Measurements from ENCODE around the gene PDPK1. TPM values are rescaled to one million over a fixed set of nuclear protein-coding genes. Genes with fewer than 3 reads are reported as not detected.
A peak's percentile ranks its signal among the peaks of the same experiment; 100 is the strongest.
"Not testable (repeated sequence)": the region's sequence is repeated elsewhere in the genome, so short reads cannot be mapped to it uniquely, and the experiment has no call there.

Gene PDPK1
- total RNA-seq, 3 donors from 2014 or later (not counting 1 experiment from before 2014, with no cell fraction given): 63.1 to 80.7 (median 73.5) TPM

DNA sequence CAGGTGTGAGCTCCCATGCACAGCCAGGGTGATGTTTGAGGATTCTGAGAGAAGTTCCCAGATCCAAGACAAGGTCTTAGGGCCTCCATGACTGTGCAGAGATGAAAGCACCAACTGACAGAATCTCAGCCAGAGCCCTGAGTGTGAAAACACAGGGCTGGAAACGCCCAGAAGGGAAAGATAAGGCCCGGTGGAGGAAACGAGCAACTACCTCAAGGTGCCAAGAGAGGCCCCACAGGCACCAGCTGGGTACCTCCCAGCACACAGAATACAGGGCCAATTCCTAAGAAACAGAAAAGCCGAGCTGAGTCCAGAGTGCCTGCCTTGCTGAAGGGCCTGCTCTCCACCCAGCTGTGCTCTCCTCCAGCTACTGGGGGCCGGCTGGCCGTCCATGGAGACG is 94.5 kb downstream of the PDPK1 start:
- H3K9me3 Mint-ChIP-seq; H3K27me3 ChIP-seq (ENCODE audit: control insufficient read depth, insufficient read depth, low read length); H3K4me1 ChIP-seq (ENCODE audit: control insufficient read depth, insufficient read depth, low read length); ATAC-seq; DNase-seq; H3K4me3 Mint-ChIP-seq; H3K27ac ChIP-seq (ENCODE audit: low read length); H3K27me3 Mint-ChIP-seq (ENCODE audit: low read depth in 2 of 2); H3K4me1 Mint-ChIP-seq; intact Hi-C loops (cut with micrococcal nuclease); H3K36me3 ChIP-seq (ENCODE audit: control insufficient read depth, insufficient read depth, low read length); H3K27ac Mint-ChIP-seq; H3K36me3 Mint-ChIP-seq; H3K4me3 ChIP-seq (ENCODE audit: low read length); H3K9me3 ChIP-seq (ENCODE audit: control insufficient read depth, insufficient read depth, low read length): not testable (repeated sequence)
- no CpG with 5 or more reads among the region's 7 CpGs for WGBS (ENCODE audit: insufficient coverage)

- peak; percentile 91 to 97 (median 94) for ATAC-seq
- H3K27ac ChIP-seq (ENCODE audit: low read length); H3K27me3 ChIP-seq (ENCODE audit: control insufficient read depth, insufficient read depth, low read length); intact Hi-C loops (cut with micrococcal nuclease); H3K4me1 Mint-ChIP-seq; H3K4me3 Mint-ChIP-seq; H3K36me3 ChIP-seq (ENCODE audit: control insufficient read depth, insufficient read depth, low read length); H3K4me3 ChIP-seq (ENCODE audit: low read length); DNase-seq; H3K27me3 Mint-ChIP-seq (ENCODE audit: low read depth in 2 of 2); H3K27ac Mint-ChIP-seq; H3K4me1 ChIP-seq (ENCODE audit: control insufficient read depth, insufficient read depth, low read length); H3K9me3 ChIP-seq (ENCODE audit: control insufficient read depth, insufficient read depth, low read length); H3K9me3 Mint-ChIP-seq; H3K36me3 Mint-ChIP-seq: not testable (repeated sequence)
- no CpG with 5 or more reads among the region's 12 CpGs for WGBS (ENCODE audit: insufficient coverage)
Measured at GRCh38 chr16:2639071-2639721, 101.4 kb downstream of the PDPK1 start.

- H3K9me3 Mint-ChIP-seq; H3K4me1 Mint-ChIP-seq; intact Hi-C loops (cut with micrococcal nuclease); H3K27me3 Mint-ChIP-seq (ENCODE audit: low read depth in 2 of 2); H3K36me3 ChIP-seq (ENCODE audit: control insufficient read depth, insufficient read depth, low read length); H3K27me3 ChIP-seq (ENCODE audit: control insufficient read depth, insufficient read depth, low read length); H3K4me1 ChIP-seq (ENCODE audit: control insufficient read depth, insufficient read depth, low read length); H3K27ac ChIP-seq (ENCODE audit: low read length); H3K9me3 ChIP-seq (ENCODE audit: control insufficient read depth, insufficient read depth, low read length); H3K4me3 Mint-ChIP-seq; DNase-seq; H3K36me3 Mint-ChIP-seq; H3K4me3 ChIP-seq (ENCODE audit: low read length); H3K27ac Mint-ChIP-seq: not testable (repeated sequence)
- peak in 2 of 3 donors; percentile 14 to 67 for ATAC-seq
- WGBS (ENCODE audit: insufficient coverage): no CpG with 5 or more reads among the region's 9 CpGs
Measured at GRCh38 chr16:2639722-2640072, 101.9 kb downstream of the PDPK1 start.

DNA sequence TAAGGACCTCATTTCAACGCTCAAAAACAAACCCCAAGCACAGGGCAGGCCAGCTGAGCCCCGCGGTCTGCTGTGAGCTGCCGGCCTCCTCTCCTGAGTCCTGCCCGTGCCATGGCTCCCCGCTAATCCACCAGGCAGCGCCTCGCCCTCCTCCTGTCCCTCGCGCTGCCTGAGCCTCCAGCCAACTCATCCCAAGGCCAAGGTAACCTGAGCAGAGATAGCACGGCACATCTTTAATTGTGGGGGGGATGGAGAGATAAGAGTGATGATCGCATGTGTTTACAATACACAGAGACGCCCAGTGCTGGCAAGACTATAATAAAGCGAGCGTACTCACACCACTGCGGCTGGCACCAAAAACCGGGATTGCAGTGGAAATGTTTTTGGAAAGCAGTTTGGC is 104.7 kb downstream of the PDPK1 start:
- H3K36me3 Mint-ChIP-seq; H3K27ac Mint-ChIP-seq; H3K4me3 Mint-ChIP-seq; H3K4me1 ChIP-seq (ENCODE audit: control insufficient read depth, insufficient read depth, low read length); DNase-seq; ATAC-seq; H3K27me3 Mint-ChIP-seq (ENCODE audit: low read depth in 2 of 2); H3K4me1 Mint-ChIP-seq; H3K9me3 ChIP-seq (ENCODE audit: control insufficient read depth, insufficient read depth, low read length); intact Hi-C loops (cut with micrococcal nuclease); H3K36me3 ChIP-seq (ENCODE audit: control insufficient read depth, insufficient read depth, low read length); H3K9me3 Mint-ChIP-seq; H3K4me3 ChIP-seq (ENCODE audit: low read length); H3K27me3 ChIP-seq (ENCODE audit: control insufficient read depth, insufficient read depth, low read length); H3K27ac ChIP-seq (ENCODE audit: low read length): not testable (repeated sequence)
- WGBS (ENCODE audit: insufficient coverage): no CpG with 5 or more reads among the region's 17 CpGs

- H3K27me3 Mint-ChIP-seq (ENCODE audit: low read depth in 2 of 2); H3K4me1 ChIP-seq (ENCODE audit: control insufficient read depth, insufficient read depth, low read length); H3K4me3 ChIP-seq (ENCODE audit: low read length); H3K9me3 Mint-ChIP-seq; H3K27me3 ChIP-seq (ENCODE audit: control insufficient read depth, insufficient read depth, low read length); H3K4me3 Mint-ChIP-seq; H3K36me3 Mint-ChIP-seq; H3K27ac ChIP-seq (ENCODE audit: low read length); DNase-seq; H3K4me1 Mint-ChIP-seq; ATAC-seq; intact Hi-C loops (cut with micrococcal nuclease); H3K9me3 ChIP-seq (ENCODE audit: control insufficient read depth, insufficient read depth, low read length); H3K27ac Mint-ChIP-seq; H3K36me3 ChIP-seq (ENCODE audit: control insufficient read depth, insufficient read depth, low read length): not testable (repeated sequence)
- no CpG with 5 or more reads among the region's 12 CpGs for WGBS (ENCODE audit: insufficient coverage)
Measured at GRCh38 chr16:2644754-2645453, 107.1 kb downstream of the PDPK1 start.

DNA sequence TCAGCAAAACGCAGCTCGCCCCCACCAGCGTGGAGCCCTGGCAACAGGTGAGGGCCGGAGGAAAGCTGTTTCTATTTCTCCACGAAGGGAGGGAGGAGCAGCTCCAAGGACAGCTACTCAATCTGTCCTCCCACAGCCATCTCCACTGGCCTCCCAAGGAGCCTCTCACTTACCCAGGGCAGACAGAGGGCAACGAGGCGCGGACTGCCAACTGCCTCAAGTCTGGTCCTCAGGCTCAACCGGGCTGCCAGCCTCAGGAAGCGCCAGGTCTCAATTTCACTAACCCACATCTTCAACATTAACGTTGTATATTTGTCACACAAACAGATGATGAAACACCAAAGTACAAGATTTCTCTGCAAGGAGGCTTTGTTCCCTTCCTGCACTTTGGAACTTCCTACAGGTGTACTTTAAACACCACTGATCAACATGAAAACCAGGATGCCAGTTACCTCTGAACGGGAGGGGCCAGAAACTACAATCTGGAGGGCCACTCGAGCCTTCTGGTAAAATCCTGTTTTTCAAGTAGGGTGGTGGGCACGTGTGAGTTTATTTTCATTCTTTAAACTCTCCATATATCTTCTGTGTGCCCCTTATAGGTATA is 113.5 kb downstream of the PDPK1 start:
- DNase-seq; H3K27me3 Mint-ChIP-seq (ENCODE audit: low read depth in 2 of 2); H3K9me3 Mint-ChIP-seq; H3K36me3 ChIP-seq (ENCODE audit: control insufficient read depth, insufficient read depth, low read length); H3K4me3 Mint-ChIP-seq; ATAC-seq; H3K4me1 ChIP-seq (ENCODE audit: control insufficient read depth, insufficient read depth, low read length); H3K4me1 Mint-ChIP-seq; H3K4me3 ChIP-seq (ENCODE audit: low read length); intact Hi-C loops (cut with micrococcal nuclease); H3K36me3 Mint-ChIP-seq; H3K27ac Mint-ChIP-seq; H3K27ac ChIP-seq (ENCODE audit: low read length); H3K27me3 ChIP-seq (ENCODE audit: control insufficient read depth, insufficient read depth, low read length); H3K9me3 ChIP-seq (ENCODE audit: control insufficient read depth, insufficient read depth, low read length): not testable (repeated sequence)
- no CpG with 5 or more reads among the region's 14 CpGs for WGBS (ENCODE audit: insufficient coverage)

Other genes starting within 250 kb of the PDPK1 start
- gene ABCA3, start 197.3 kb upstream of the PDPK1 start, total RNA-seq: 10 to 100 TPM; 12.2 to 17.5 (median 16.6) TPM
- 10 to 100 TPM in 1 of 3 donors, 1 to 10 TPM in 2; 7.5 to 14.2 (median 8.4) TPM for gene CCNF, start 108.6 kb upstream of the PDPK1 start, total RNA-seq
- gene TEDC2, start 77.9 kb upstream of the PDPK1 start, total RNA-seq: 1 to 10 TPM in 1 of 3 donors, under 1 TPM in 2; 0.47 to 2.2 (median 0.55) TPM
- gene NTN3, start 66.7 kb upstream of the PDPK1 start, total RNA-seq: not detected
- 10 to 100 TPM in 2 of 3 donors, 1 to 10 TPM in 1; 7.2 to 13.0 (median 10.9) TPM for gene TBC1D24, start 62.9 kb upstream of the PDPK1 start, total RNA-seq
- 100 to 1,000 TPM; 183 to 242 (median 217) TPM for gene ATP6V0C, start 24.1 kb upstream of the PDPK1 start, total RNA-seq
- gene AMDHD2, start 17.6 kb upstream of the PDPK1 start, total RNA-seq: 100 to 1,000 TPM; 129 to 162 (median 144) TPM
- gene CEMP1, start 6.6 kb upstream of the PDPK1 start, total RNA-seq: under 1 TPM; 0.28 to 0.56 (median 0.45) TPM
- 10 to 100 TPM; 34.2 to 37.9 (median 36.5) TPM for gene KCTD5, start 144.5 kb downstream of the PDPK1 start, total RNA-seq
- gene PRSS27, start 182.2 kb downstream of the PDPK1 start, total RNA-seq: 1 to 10 TPM in 2 of 3 donors, under 1 TPM in 1; 0.42 to 1.3 (median 1.2) TPM
- 1,000 to 10,000 TPM; 1,131 to 1,162 (median 1,149) TPM for gene SRRM2, start 214.6 kb downstream of the PDPK1 start, total RNA-seq
- 100 to 1,000 TPM; 146 to 207 (median 161) TPM for gene ELOB, start 239.3 kb downstream of the PDPK1 start, total RNA-seq
- gene PRSS33, start 249.5 kb downstream of the PDPK1 start, total RNA-seq: under 1 TPM; 0.20 to 0.63 (median 0.54) TPM

Data from natural killer cell (primary cell).